Measurements from ENCODE around the gene TMEM30A.

DNA sequence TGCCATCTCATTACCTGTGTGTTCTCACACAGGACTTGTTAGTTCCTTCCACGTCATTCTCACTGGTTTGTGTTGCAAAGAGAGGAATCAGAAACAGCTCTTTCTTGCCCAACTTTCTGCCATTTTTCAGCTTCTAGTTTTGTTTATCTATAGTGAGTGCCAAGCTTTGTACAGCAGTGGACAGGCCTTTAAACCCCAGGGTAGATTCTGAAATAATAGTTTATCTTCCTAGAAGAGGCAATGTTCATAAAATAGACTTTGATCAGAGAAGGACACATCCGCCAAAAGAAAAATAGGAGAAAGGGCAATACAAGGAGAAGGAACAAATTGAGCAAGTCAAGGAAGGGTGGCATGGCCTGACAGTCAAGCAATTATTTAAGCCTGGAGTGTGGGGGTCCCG is 17.7 kb upstream of the TMEM30A start:
- TF ChIP-seq POLR2AphosphoS5 (IDR thresholded peaks at IDR 0.05; ENCODE audit: borderline replicate concordance, low read depth, low read length) (no peak), EZH2 (IDR thresholded peaks at IDR 0.05) (no peak)

Measured in SK-N-MC (cell line).